ENCODE results near the gene ALCAM. TPM values are rescaled to one million over a fixed set of nuclear protein-coding genes. Genes with fewer than 3 reads are reported as not detected.

Gene ALCAM
- total RNA-seq, 3 donors from 2014 or later = 12.6 to 23.7 (median 14.8) TPM

GRCh38 chr3:105480768-105481167, 114.1 kb downstream of the ALCAM start:
- Histone ChIP-seq H3K36me3 (ENCODE audit: low read depth) (no peaks in the 10 kb centered on the region), H3K4me3 (no peak overlapping the region), H3K9me3 (no peaks in the 10 kb centered on the region), H3K4me1 (ENCODE audit: low read depth) (no peaks in the 10 kb centered on the region)
- intact Hi-C loops (cut with DNase I, micrococcal nuclease) = no loop called here
- TF ChIP-seq CTCF (IDR thresholded peaks at IDR 0.05) = no peak
- no peak for DNase-seq
- ATAC-seq = no peak

GRCh38 chr3:105483476-105483875, 116.8 kb downstream of the ALCAM start:
- no peaks in the 10 kb centered on the region for H3K36me3 ChIP-seq (ENCODE audit: low read depth)
- DNase-seq = no peak
- no peak for ATAC-seq
- TF ChIP-seq CTCF (IDR thresholded peaks at IDR 0.05) = no peak
- H3K4me3 ChIP-seq = no peak overlapping the region
- H3K4me1 ChIP-seq (ENCODE audit: low read depth) = no peaks in the 10 kb centered on the region
- H3K9me3 ChIP-seq = no peaks in the 10 kb centered on the region
- intact Hi-C loops (cut with DNase I, micrococcal nuclease) = no loop called here

GRCh38 chr3:105490045-105490444, 123.3 kb downstream of the ALCAM start:
- ATAC-seq (no peak), DNase-seq (no peak)
- Histone ChIP-seq H3K4me3 (no peak overlapping the region), H3K9me3 (peaks cover 7% of the 10 kb centered on the region), H3K36me3 (ENCODE audit: low read depth) (no peaks in the 10 kb centered on the region), H3K4me1 (ENCODE audit: low read depth) (no peaks in the 10 kb centered on the region)
- intact Hi-C loops (cut with DNase I, micrococcal nuclease) = no loop called here
- no peak for TF ChIP-seq CTCF (IDR thresholded peaks at IDR 0.05)

- ATAC-seq (no peak), DNase-seq (no peak)
- Histone ChIP-seq H3K4me1 (ENCODE audit: low read depth) (no peaks in the 10 kb centered on the region), H3K9me3 (peaks cover 7% of the 10 kb centered on the region), H3K36me3 (ENCODE audit: low read depth) (no peaks in the 10 kb centered on the region), H3K4me3 (no peak overlapping the region)
- no peak for TF ChIP-seq CTCF (IDR thresholded peaks at IDR 0.05)
- intact Hi-C loops (cut with DNase I, micrococcal nuclease) = no loop called here
These were observed 126.7 kb downstream of the ALCAM start for GRCh38 chr3:105493305-105493892.

- H3K4me1 ChIP-seq (ENCODE audit: low read depth) = no peaks in the 10 kb centered on the region
- H3K9me3 ChIP-seq = peaks cover 7% of the 10 kb centered on the region
- DNase-seq = no peak
- no peak overlapping the region for H3K4me3 ChIP-seq
- H3K36me3 ChIP-seq (ENCODE audit: low read depth) = no peaks in the 10 kb centered on the region
- ATAC-seq = no peak
- intact Hi-C loops (cut with DNase I, micrococcal nuclease) = no loop called here
- TF ChIP-seq CTCF (IDR thresholded peaks at IDR 0.05) = no peak
These were observed 128.3 kb downstream of the ALCAM start for GRCh38 chr3:105495021-105495420.

- no peak overlapping the region for H3K4me3 ChIP-seq
- TF ChIP-seq CTCF (IDR thresholded peaks at IDR 0.05) = no peak
- no peaks in the 10 kb centered on the region for H3K36me3 ChIP-seq (ENCODE audit: low read depth)
- peaks cover 1% of the 10 kb centered on the region for H3K9me3 ChIP-seq
- H3K4me1 ChIP-seq (ENCODE audit: low read depth) = no peaks in the 10 kb centered on the region
- intact Hi-C loops (cut with DNase I, micrococcal nuclease) = no loop called here
- no peak for DNase-seq
- ATAC-seq = no peak
These were observed 129.6 kb downstream of the ALCAM start for GRCh38 chr3:105496343-105496742.
